Amniotic stem cell (primary cell): Measurements from ENCODE around the gene ZDHHC5.
"Not testable (repeated sequence)": the region's sequence is repeated elsewhere in the genome, so short reads cannot be mapped to it uniquely, and the experiment has no call there.

Experiments
- DNase-seq: peaks from one replicate; lab custom pipeline; 2025; lab: John Stamatoyannopoulos, UW

ZDHHC5 gene

DNA sequence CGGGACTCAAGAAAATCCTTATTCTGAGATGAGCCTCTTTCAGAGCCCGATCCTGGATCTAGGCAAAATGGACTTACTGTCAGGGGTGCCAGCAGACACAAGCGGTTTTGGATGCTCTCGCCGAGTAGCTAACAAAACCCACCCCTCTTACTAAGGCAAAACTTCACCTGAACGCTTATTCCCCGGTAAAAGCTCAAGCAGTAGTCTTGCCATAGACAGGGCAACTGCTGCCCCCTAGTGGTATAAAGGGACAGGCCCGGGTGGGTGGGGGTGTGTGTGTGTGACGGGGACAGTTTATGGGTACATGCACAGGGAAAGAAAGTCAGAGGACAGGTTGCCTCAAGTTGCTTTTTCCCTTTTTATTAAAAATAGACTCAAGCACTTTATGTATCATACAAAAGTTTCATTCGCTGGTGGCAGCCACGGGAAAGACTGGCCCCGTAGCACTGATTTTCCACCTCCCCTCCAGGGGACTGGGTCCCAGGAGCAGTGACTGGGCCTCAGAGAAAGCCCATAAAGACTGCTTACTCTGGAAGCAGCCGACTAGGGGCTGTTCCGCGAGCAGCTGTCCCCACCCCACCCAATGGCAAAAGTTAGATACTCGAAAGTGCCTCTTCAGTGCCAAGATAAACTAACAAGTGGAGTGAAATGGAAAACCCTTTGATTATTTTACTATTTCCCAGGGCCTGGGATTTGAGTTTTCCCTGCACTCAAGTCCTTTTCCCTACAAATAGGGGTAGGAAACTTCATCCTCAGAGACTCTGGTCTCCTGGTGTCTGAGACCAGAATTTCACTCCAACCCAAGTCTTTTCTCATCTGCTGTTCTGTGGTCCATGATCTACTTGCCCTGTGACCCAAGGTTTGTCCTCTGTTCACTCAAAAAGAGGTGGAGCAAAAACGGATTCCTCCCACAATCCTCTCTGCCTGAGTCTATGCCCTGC, 22.9 kb upstream of the ZDHHC5 start:
- DNase-seq = no peak

DNA sequence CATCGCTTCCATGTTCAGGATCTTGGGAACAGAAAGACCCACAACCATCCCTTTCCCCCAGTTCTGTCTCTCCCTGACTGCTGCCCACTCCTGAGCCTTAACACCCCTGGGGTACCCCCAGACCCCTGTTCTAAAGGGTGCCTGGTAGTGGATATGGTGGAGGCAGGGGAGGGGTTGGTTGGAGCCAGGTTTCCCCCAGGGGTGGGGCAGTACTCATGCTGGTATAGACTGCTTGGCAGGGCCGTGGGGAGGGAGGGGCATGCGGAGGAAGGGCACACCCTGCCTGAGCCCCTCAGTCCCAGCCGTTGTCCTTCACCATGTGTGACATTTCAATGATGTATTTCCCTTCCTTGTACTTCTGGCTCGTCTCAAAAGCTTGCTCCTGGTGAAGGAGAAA, 22.2 kb upstream of the ZDHHC5 start:
- no peak for DNase-seq

- no peak for DNase-seq
Measured at GRCh38 chr11:57646194-57646798, 21.6 kb upstream of the ZDHHC5 start.

GRCh38 chr11:57646799-57647303, 21.1 kb upstream of the ZDHHC5 start:
- DNase-seq = no peak

GRCh38 chr11:57647372-57647771, 20.5 kb upstream of the ZDHHC5 start:
- DNase-seq = no peak

DNA sequence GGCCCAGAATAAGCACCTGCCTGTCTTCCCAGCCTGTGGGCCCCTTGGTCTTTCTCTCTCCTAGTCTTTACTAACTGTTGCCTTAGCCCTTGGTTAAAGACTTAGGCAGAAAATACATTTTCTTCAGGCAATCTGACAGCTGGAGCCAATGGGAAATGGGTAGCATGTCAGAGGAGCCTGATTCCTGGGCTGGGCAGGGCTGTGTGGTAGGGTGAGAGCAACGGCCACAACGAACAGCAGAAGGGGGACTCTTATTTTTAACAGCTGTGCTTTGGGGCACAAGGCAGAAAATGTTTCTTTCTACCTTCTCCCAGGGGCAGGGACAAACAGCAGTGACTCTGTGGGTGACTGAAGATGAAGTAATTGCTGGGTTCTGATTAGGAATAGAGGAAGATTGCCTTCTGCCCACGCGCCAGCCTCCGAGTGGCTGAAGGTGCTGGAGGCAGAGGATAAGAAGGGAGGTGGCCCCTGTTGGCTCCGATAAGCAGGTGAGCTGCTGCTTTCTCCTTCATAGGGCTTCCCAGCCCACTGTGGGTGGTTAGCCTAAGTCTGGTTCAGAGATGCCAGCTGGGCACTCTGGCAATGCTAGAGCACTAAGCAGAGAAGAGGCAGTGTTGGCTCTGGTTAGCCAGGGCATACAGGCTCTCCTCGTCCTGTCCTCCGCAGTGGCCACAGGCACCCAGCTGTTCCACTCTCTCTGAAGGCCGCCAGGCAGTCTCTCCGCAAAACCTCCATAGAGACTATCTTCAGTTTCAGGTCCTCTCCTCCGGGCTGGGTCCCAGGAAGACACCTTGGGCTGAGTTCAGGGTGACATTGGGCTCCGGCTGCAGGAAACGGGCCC, 19.7 kb upstream of the ZDHHC5 start:
- DNase-seq = no peak

DNA sequence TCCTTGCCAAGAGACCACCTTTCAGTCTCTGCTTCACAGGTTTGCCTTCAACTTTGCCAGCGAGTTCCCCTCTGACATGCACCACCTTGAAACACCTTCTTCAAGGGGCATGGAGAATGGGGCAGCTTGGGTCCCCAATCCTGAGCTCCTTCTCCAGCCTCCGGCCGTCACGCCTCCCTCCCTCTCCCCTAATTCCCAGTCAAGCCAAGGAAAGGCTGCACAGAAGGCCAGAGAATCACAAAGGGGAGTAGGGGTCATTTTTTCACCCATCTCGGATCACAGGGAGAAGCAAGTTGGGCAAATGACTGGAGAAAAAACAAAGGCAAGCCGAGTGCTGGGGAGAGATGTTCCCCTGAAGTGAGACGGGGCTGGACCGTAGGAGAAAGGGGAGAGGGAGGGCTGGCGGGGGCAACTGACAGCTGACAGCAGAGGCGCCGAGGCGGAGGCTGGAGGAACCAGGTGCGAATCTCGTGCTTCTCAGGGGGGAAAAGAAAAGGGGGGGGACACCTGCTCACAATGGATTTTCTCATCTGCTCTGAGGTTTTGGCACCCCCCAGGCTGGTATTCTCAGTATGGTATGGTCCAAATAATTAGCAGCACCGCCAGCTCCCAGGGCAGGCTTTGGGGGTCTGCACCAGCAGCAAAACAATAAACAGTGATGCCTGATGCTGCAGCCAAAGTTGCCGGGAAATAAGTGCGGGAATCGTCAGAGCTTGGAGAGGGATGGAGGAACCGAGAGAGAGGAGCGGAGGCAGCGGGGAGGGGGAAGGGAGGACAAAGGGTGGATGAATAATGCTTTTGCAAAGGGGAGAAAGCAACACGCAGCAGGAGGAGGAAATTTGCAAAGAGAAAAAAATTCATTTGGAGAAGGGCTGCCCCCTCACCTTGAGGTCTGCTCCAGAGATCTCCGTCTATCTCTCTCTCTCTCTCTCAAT, 18.8 kb upstream of the ZDHHC5 start:
- DNase-seq = no peak

GRCh38 chr11:57649826-57650738, 17.8 kb upstream of the ZDHHC5 start, which contains the start of gene YPEL4:
YPEL4 (minus strand) TSS chr11:57649912; CDS start chr11:57647107, 2,805 bp downstream.
- peak; percentile 41 for DNase-seq

- no peak for DNase-seq
Measured at GRCh38 chr11:57650739-57651090, 17.2 kb upstream of the ZDHHC5 start.

DNA sequence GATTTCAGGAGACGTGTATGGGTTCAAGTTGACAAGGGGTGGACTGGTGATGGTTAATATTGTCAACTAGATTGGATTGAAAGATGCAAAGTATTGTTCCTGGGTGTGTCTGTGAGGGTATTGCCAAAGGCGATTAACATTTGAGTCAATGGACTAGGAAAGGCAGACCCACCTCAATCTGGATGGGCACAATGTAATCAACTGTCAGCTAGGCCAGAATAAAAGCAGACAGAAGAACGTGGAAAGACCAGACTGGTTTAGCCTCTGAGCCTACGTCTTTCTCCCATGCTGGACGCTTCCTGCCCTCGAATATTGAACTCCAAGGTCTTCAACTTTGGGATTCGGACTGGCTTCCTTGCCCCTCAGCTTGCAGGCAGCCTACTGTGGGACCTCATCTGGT, 16.5 kb upstream of the ZDHHC5 start:
- DNase-seq = no peak

DNA sequence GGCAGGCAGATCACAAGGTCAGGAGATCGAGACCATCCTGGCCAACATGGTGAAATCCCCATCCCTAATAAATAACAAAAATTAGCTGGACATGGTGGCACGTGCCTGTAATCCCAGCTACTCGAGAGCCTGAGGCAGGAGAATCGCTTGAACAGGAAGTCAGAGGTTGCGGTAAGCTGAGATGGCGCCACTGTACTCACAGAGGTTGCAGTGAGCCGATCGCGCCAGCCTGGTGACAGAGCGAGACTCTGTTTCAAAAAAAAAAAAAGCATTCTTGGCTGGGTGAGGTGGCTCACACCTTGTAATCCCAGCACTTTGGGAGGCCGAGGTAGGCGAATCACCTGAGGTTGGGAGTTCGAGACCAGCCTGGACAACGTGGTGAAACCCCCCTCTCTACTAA, 15.7 kb upstream of the ZDHHC5 start:
- DNase-seq = not testable (repeated sequence)

- DNase-seq = no peak
Measured at GRCh38 chr11:57652662-57653061, 15.3 kb upstream of the ZDHHC5 start.

- DNase-seq = no peak
Measured at GRCh38 chr11:57653163-57653562, 14.8 kb upstream of the ZDHHC5 start.

GRCh38 chr11:57656885-57657193, 11.1 kb upstream of the ZDHHC5 start:
- DNase-seq = no peak

GRCh38 chr11:57657194-57658022, 10.5 kb upstream of the ZDHHC5 start, which contains the start of gene CLP1:
CLP1 (plus strand) TSS chr11:57657762; CDS start chr11:57659477, 1,715 bp downstream.
- DNase-seq = peak; percentile 99

DNA sequence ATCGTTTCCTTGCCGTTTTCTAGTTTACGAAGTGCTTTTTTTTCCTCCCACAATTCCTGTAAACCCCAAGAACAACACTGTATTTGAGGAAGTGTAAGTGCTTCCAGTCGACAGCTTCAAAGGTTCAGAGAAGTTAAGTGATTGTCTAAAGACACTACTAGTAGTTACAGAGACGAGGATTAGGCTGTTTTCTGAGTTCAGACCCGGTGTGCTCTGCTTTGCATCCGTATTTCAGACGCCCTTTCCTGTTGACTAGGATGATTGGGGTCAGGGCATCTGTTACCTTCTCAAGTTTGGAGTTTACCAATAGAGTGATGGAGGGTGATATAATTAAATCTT, 9.9 kb upstream of the ZDHHC5 start:
- no peak for DNase-seq

- DNase-seq = no peak
Measured at GRCh38 chr11:57659669-57660068, 8.2 kb upstream of the ZDHHC5 start.

- no peak for DNase-seq
Measured at GRCh38 chr11:57662893-57663292, 5.0 kb upstream of the ZDHHC5 start.

GRCh38 chr11:57663975-57664374, 3.9 kb upstream of the ZDHHC5 start:
- DNase-seq = no peak
